Measurements from ENCODE around the gene BCL11B. TPM values are rescaled to one million over a fixed set of nuclear protein-coding genes. Genes with fewer than 3 reads are reported as not detected.

BCL11B gene
- total RNA-seq, 6 experiments from 2014 or later, result 0.06 to 0.14 (median 0.10) TPM; not detected in 2

- TF ChIP-seq CTCF (IDR thresholded peaks at IDR 0.05), result no peak
- Mint-ChIP-seq H3K9me3 (peaks cover 3% of the 10 kb centered on the region; the same call in 1 of the 2 replicates), H3K27me3 (ENCODE audit: insufficient read depth) (peaks cover 2% of the 10 kb centered on the region), H3K27ac (peak overlapping the region; percentile 23; the same call in 1 of the 2 replicates), H3K4me1 (ENCODE audit: low read depth) (peaks cover 28% of the 10 kb centered on the region), H3K36me3 (ENCODE audit: low read depth) (no peaks in the 10 kb centered on the region), H3K4me3 (peak overlapping the region; percentile 67)
- peak; percentile 53 for DNase-seq
These were observed 56.7 kb downstream of the BCL11B start for GRCh38 chr14:99215277-99215676.

GRCh38 chr14:99214701-99215100 lies 57.3 kb downstream of the BCL11B start:
- no peaks in the 10 kb centered on the region; the same call in 1 of the 2 replicates for H3K9me3 Mint-ChIP-seq
- no peak overlapping the region for H3K4me3 Mint-ChIP-seq
- no peak overlapping the region for H3K27ac Mint-ChIP-seq
- H3K4me1 Mint-ChIP-seq (ENCODE audit: low read depth), result peaks cover 28% of the 10 kb centered on the region
- peaks cover 2% of the 10 kb centered on the region for H3K27me3 Mint-ChIP-seq (ENCODE audit: insufficient read depth)
- H3K36me3 Mint-ChIP-seq (ENCODE audit: low read depth), result no peaks in the 10 kb centered on the region
- TF ChIP-seq CTCF (IDR thresholded peaks at IDR 0.05), result no peak
- DNase-seq, result no peak

- H3K27ac Mint-ChIP-seq, result no peak overlapping the region
- no peak for DNase-seq
- peaks cover 2% of the 10 kb centered on the region for H3K27me3 Mint-ChIP-seq (ENCODE audit: insufficient read depth)
- no peak for TF ChIP-seq CTCF (IDR thresholded peaks at IDR 0.05)
- peaks cover 26% of the 10 kb centered on the region for H3K4me1 Mint-ChIP-seq (ENCODE audit: low read depth)
- no peaks in the 10 kb centered on the region for H3K36me3 Mint-ChIP-seq (ENCODE audit: low read depth)
- peak overlapping the region; percentile 67 for H3K4me3 Mint-ChIP-seq
- H3K9me3 Mint-ChIP-seq, result no peaks in the 10 kb centered on the region; the same call in 1 of the 2 replicates
These were observed 58.4 kb downstream of the BCL11B start for GRCh38 chr14:99213527-99213971.

GRCh38 chr14:99213101-99213500 lies 58.9 kb downstream of the BCL11B start:
- H3K9me3 Mint-ChIP-seq, result no peaks in the 10 kb centered on the region; the same call in 1 of the 2 replicates
- H3K27ac Mint-ChIP-seq, result no peak overlapping the region
- DNase-seq, result peak; percentile 24
- peak overlapping the region; percentile 67 for H3K4me3 Mint-ChIP-seq
- peaks cover 22% of the 10 kb centered on the region for H3K4me1 Mint-ChIP-seq (ENCODE audit: low read depth)
- TF ChIP-seq CTCF (IDR thresholded peaks at IDR 0.05), result no peak
- H3K27me3 Mint-ChIP-seq (ENCODE audit: insufficient read depth), result peaks cover 2% of the 10 kb centered on the region
- H3K36me3 Mint-ChIP-seq (ENCODE audit: low read depth), result no peaks in the 10 kb centered on the region

GRCh38 chr14:99212646-99213045 lies 59.4 kb downstream of the BCL11B start:
- H3K36me3 Mint-ChIP-seq (ENCODE audit: low read depth), result no peaks in the 10 kb centered on the region
- H3K27me3 Mint-ChIP-seq (ENCODE audit: insufficient read depth), result peaks cover 3% of the 10 kb centered on the region
- peaks cover 22% of the 10 kb centered on the region for H3K4me1 Mint-ChIP-seq (ENCODE audit: low read depth)
- no peak overlapping the region for H3K4me3 Mint-ChIP-seq
- H3K9me3 Mint-ChIP-seq, result no peaks in the 10 kb centered on the region; the same call in 1 of the 2 replicates
- no peak for TF ChIP-seq CTCF (IDR thresholded peaks at IDR 0.05)
- DNase-seq, result no peak
- no peak overlapping the region for H3K27ac Mint-ChIP-seq

Data from HFFc6 (cell line).